ENCODE data around the gene RAX2. TPM values are rescaled to one million over a fixed set of nuclear protein-coding genes. Genes with fewer than 3 reads are reported as not detected.

The RAX2 gene
- total and polyA plus RNA-seq, 9 donors, result 0.13 TPM; not detected in 7

DNA sequence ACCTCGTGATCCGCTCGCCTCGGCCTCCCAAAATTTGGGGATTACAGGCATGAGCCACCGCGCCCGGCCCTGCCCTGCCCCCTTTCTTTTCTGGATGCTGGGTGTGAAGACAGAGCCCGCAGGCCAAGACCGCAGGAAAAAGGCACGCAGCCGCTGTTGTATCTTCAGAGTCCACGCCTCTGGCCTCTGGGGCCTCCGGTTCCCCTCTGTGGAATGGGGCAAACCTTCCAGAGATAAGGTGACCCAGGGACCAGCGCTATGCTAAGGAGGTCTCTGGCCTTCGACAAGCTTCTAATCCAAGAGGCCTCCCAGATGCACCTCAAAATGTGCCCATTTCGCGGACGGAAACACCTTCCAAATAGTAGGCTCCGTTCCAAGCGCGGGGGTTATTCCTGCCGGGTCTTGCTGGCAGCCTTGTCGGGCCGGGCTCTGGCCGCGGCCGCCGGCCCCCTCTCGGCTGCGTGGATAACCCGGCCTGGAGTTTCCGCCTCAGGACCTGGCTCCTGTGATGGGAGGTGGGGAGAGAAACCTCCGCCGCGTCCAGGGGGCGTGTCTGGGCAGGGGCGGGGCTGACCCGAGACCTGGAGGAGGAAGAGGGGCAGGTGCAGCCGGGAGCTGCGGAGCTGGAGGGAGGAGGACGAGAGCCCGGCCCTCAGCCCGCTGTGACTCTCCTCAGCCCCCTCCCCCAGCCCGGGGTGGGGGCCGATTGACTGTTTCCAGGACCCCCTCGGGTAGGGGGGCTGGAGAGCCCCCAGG, 50.7 kb downstream of the RAX2 start:
- peak; percentile 55 to 83 (median 68) for DNase-seq
- intact Hi-C loops (cut with DNase I), result no loop called here
- no peaks in the 10 kb centered on the region for H3K36me3 ChIP-seq
- no peak overlapping the region for H3K27ac ChIP-seq
- no peaks in the 10 kb centered on the region for H3K9me3 ChIP-seq
- WGBS, 3 donors, result 13 to 24% (median 18%) methylated on average over 29 to 46 of the region's 46 CpGs
- no peaks in the 10 kb centered on the region for H3K4me1 ChIP-seq (ENCODE audit: insufficient read depth)
- H3K4me3 ChIP-seq, result peak overlapping the region; percentile 14
- H3K27me3 ChIP-seq, result peaks cover 2% of the 10 kb centered on the region
- TF ChIP-seq POLR2A (IDR thresholded peaks at IDR 0.05), result peak; percentile 29
- TF ChIP-seq, protein P1, sequence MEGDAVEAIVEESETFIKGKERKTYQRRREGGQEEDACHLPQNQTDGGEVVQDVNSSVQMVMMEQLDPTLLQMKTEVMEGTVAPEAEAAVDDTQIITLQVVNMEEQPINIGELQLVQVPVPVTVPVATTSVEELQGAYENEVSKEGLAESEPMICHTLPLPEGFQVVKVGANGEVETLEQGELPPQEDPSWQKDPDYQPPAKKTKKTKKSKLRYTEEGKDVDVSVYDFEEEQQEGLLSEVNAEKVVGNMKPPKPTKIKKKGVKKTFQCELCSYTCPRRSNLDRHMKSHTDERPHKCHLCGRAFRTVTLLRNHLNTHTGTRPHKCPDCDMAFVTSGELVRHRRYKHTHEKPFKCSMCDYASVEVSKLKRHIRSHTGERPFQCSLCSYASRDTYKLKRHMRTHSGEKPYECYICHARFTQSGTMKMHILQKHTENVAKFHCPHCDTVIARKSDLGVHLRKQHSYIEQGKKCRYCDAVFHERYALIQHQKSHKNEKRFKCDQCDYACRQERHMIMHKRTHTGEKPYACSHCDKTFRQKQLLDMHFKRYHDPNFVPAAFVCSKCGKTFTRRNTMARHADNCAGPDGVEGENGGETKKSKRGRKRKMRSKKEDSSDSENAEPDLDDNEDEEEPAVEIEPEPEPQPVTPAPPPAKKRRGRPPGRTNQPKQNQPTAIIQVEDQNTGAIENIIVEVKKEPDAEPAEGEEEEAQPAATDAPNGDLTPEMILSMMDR (IDR thresholded peaks at IDR 0.05), result no peak

DNA sequence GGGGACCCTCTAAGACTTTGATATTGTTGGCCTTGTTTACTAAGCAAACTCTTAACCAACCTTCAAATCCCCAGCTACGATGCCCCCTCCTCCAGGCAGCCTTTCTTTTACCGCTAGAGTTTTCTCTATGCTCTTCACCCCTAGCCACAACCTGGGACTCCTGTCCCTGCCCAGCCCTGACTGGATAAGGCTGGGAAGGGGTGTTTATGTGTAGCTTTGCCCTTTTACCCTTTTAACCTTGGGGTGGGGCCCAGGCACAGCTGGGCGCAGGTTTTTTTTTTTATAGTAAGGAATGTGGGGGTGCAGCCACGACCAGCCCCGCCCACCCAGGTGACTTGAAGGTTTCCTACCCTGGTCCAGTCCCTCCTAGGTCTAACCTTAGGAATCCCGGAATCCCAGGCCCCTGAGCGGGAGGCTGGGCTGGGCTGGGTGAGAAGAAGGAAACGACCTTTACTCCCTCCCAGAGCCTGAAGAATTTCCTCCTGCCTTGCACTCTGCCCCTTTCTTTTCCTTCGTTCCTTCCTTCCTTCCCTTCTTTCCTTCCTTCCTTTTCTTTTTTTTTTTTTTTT, 51.6 kb downstream of the RAX2 start:
- H3K27me3 ChIP-seq, result peaks cover 2% of the 10 kb centered on the region
- H3K36me3 ChIP-seq, result no peaks in the 10 kb centered on the region
- WGBS, 3 donors, result 14 to 18% (median 16%) methylated on average over 9 of the region's 9 CpGs
- no peak overlapping the region for H3K27ac ChIP-seq
- H3K4me1 ChIP-seq (ENCODE audit: insufficient read depth), result no peaks in the 10 kb centered on the region
- intact Hi-C loops (cut with DNase I), result no loop called here
- no peak overlapping the region for H3K4me3 ChIP-seq
- TF ChIP-seq, protein P1 (IDR thresholded peaks at IDR 0.05), result no peak
- no peak for TF ChIP-seq EP300 (IDR thresholded peaks at IDR 0.05)
- no peak for TF ChIP-seq POLR2A (IDR thresholded peaks at IDR 0.05)
- no peak for DNase-seq
- H3K9me3 ChIP-seq, result no peaks in the 10 kb centered on the region

DNA sequence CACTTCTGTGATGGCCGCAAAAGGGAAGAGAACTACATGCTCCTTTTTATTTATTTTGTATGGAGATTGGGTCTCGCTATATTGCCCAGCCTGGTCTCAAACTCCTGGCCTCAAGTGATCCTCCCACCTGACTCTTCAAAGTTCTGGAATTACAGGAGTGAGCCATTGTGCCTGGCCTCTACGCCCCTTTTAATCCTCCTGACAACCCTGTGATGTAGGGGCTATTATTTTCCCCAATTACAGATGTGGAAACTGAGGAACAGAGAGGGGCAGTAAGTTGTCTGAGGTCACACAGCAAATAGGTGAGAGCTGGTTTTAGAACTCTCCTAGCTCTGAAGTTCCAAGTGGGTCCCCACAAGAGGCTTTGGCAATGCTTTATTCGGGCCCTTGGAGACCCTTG, 52.2 kb downstream of the RAX2 start:
- WGBS, 3 donors, result 71 to 77% (median 73%) methylated on average over 4 of the region's 4 CpGs

More for the DNA sequence above, 52.2 kb downstream of the RAX2 start:
- H3K9me3 ChIP-seq, result no peaks in the 10 kb centered on the region
- peaks cover 2% of the 10 kb centered on the region for H3K27me3 ChIP-seq
- no peak for DNase-seq
- intact Hi-C loops (cut with DNase I), result no loop called here
- no peak overlapping the region for H3K27ac ChIP-seq
- H3K4me1 ChIP-seq (ENCODE audit: insufficient read depth), result no peaks in the 10 kb centered on the region
- H3K36me3 ChIP-seq, result no peaks in the 10 kb centered on the region
- no peak overlapping the region for H3K4me3 ChIP-seq
- TF ChIP-seq EP300 (IDR thresholded peaks at IDR 0.05) (no peak), POLR2A (IDR thresholded peaks at IDR 0.05) (no peak)
- TF ChIP-seq, protein P1 (IDR thresholded peaks at IDR 0.05), result no peak

Small RNA genes lying within 50 kb of the gene (small RNA-seq; reads per million reads assigned to genes)
- not detected for gene AC005777.1

Other genes starting within 250 kb of the RAX2 start
- gene TEKTIP1, start 233.1 kb downstream of the RAX2 start, total RNA-seq, result 1 to 10 TPM in 6 of 7 donors, not detected in 1; 1.2 to 5.6 (median 3.8) TPM
- under 1 TPM in 1 of 2 donors, not detected in 1; 0.54 TPM for gene TEKTIP1, start 233.1 kb downstream of the RAX2 start, polyA plus RNA-seq
- 100 to 1,000 TPM in 1 of 7 donors, 10 to 100 TPM in 6; 19.2 to 104 (median 36.9) TPM for gene MFSD12, start 214.6 kb downstream of the RAX2 start, total RNA-seq
- 10 to 100 TPM; 17.4 to 21.1 TPM for gene MFSD12, start 214.6 kb downstream of the RAX2 start, polyA plus RNA-seq
- gene HMG20B, start 199.3 kb downstream of the RAX2 start, total RNA-seq, result 100 to 1,000 TPM in 1 of 7 donors, 10 to 100 TPM in 6; 44.5 to 109 (median 60.3) TPM
- 10 to 100 TPM; 33.2 to 71.0 TPM for gene HMG20B, start 199.3 kb downstream of the RAX2 start, polyA plus RNA-seq
- gene GIPC3, start 186.8 kb downstream of the RAX2 start, total RNA-seq, result under 1 TPM; 0.11 to 0.66 (median 0.35) TPM
- gene GIPC3, start 186.8 kb downstream of the RAX2 start, polyA plus RNA-seq, result 1 to 10 TPM in 1 of 2 donors, under 1 TPM in 1; 0.52 to 3.3 TPM
- gene TBXA2R, start 165.4 kb downstream of the RAX2 start, total RNA-seq, result 1 to 10 TPM; 1.1 to 3.7 (median 1.8) TPM
- 1 to 10 TPM; 1.3 to 1.5 TPM for gene TBXA2R, start 165.4 kb downstream of the RAX2 start, polyA plus RNA-seq
- 10 to 100 TPM; 19.2 to 39.1 (median 34.3) TPM for gene CACTIN, start 145.4 kb downstream of the RAX2 start, total RNA-seq
- 10 to 100 TPM in 1 of 2 donors, 1 to 10 TPM in 1; 2.7 to 28.8 TPM for gene CACTIN, start 145.4 kb downstream of the RAX2 start, polyA plus RNA-seq
- 10 to 100 TPM; 11.3 to 41.7 (median 32.9) TPM for gene PIP5K1C, start 71.8 kb downstream of the RAX2 start, total RNA-seq
- 10 to 100 TPM in 1 of 2 donors, 1 to 10 TPM in 1; 6.0 to 23.3 TPM for gene PIP5K1C, start 71.8 kb downstream of the RAX2 start, polyA plus RNA-seq
- gene TJP3, start 63.8 kb downstream of the RAX2 start, total RNA-seq, result 10 to 100 TPM in 1 of 7 donors, 1 to 10 TPM in 3, under 1 TPM in 2, not detected in 1; 0.18 to 24.4 (median 3.0) TPM
- under 1 TPM in 1 of 2 donors, not detected in 1; 0.46 TPM for gene TJP3, start 63.8 kb downstream of the RAX2 start, polyA plus RNA-seq
- 10 to 100 TPM; 18.1 to 25.4 (median 21.5) TPM for gene APBA3, start 10.5 kb downstream of the RAX2 start, total RNA-seq
- 10 to 100 TPM in 1 of 2 donors, under 1 TPM in 1; 0.88 to 19.9 TPM for gene APBA3, start 10.5 kb downstream of the RAX2 start, polyA plus RNA-seq
- 100 to 1,000 TPM in 2 of 7 donors, 10 to 100 TPM in 5; 42.4 to 113 (median 64.4) TPM for gene MRPL54, start 9.5 kb downstream of the RAX2 start, total RNA-seq
- gene MRPL54, start 9.5 kb downstream of the RAX2 start, polyA plus RNA-seq, result 10 to 100 TPM; 14.5 to 80.8 TPM
- 1 to 10 TPM in 3 of 7 donors, under 1 TPM in 4; 0.40 to 1.4 (median 0.98) TPM for gene MATK, start 14.2 kb upstream of the RAX2 start, total RNA-seq
- under 1 TPM; 0.25 to 0.44 TPM for gene MATK, start 14.2 kb upstream of the RAX2 start, polyA plus RNA-seq
- under 1 TPM in 5 of 7 donors, not detected in 2; 0.05 to 0.25 (median 0.11) TPM for gene ZFR2, start 96.8 kb upstream of the RAX2 start, total RNA-seq
- gene ZFR2, start 96.8 kb upstream of the RAX2 start, polyA plus RNA-seq, result under 1 TPM in 1 of 2 donors, not detected in 1; 0.17 TPM
- under 1 TPM in 1 of 7 donors, not detected in 6; 0.31 TPM for gene ATCAY, start 108.5 kb upstream of the RAX2 start, total RNA-seq
- gene ATCAY, start 108.5 kb upstream of the RAX2 start, polyA plus RNA-seq, result not detected
- under 1 TPM in 3 of 7 donors, not detected in 4; 0.26 to 0.40 (median 0.40) TPM for gene NMRK2, start 160.8 kb upstream of the RAX2 start, total RNA-seq
- under 1 TPM in 1 of 2 donors, not detected in 1; 0.93 TPM for gene NMRK2, start 160.8 kb upstream of the RAX2 start, polyA plus RNA-seq
- gene DAPK3, start 198.9 kb upstream of the RAX2 start, total RNA-seq, result 100 to 1,000 TPM in 1 of 7 donors, 10 to 100 TPM in 6; 46.3 to 101 (median 57.0) TPM
- 10 to 100 TPM in 1 of 2 donors, 1 to 10 TPM in 1; 8.3 to 66.5 TPM for gene DAPK3, start 198.9 kb upstream of the RAX2 start, polyA plus RNA-seq
- gene EEF2, start 213.2 kb upstream of the RAX2 start, total RNA-seq, result 1,000 to 10,000 TPM; 1,491 to 4,634 (median 4,119) TPM
- 1,000 to 10,000 TPM; 2,682 to 3,932 TPM for gene EEF2, start 213.2 kb upstream of the RAX2 start, polyA plus RNA-seq
- gene PIAS4, start 235.5 kb upstream of the RAX2 start, total RNA-seq, result 10 to 100 TPM; 11.6 to 29.7 (median 23.6) TPM
- 10 to 100 TPM in 1 of 2 donors, 1 to 10 TPM in 1; 5.2 to 18.9 TPM for gene PIAS4, start 235.5 kb upstream of the RAX2 start, polyA plus RNA-seq

Measured in ovary (tissue), 9 donors.